ENCODE results near the gene MEIG1.

- TF ChIP-seq CTCF (IDR thresholded peaks at IDR 0.05; ENCODE audit: poor library complexity, severe bottlenecking) = no peak
- no peak for TF ChIP-seq SMC3 (conservative IDR thresholded peaks at IDR 0.05; ENCODE audit: poor library complexity)
- TF ChIP-seq POLR2AphosphoS5 (IDR thresholded peaks at IDR 0.05) = no peak
- TF ChIP-seq REST (IDR thresholded peaks at IDR 0.05; ENCODE audit: borderline replicate concordance) = no peak
- no peak for TF ChIP-seq EZH2 (IDR thresholded peaks at IDR 0.05; ENCODE audit: borderline replicate concordance, insufficient read depth, low read length, poor library complexity, severe bottlenecking)
- no peak for TF ChIP-seq RAD21 (conservative IDR thresholded peaks at IDR 0.05)
- no peak for TF ChIP-seq TAF1 (IDR thresholded peaks at IDR 0.05; ENCODE audit: low read depth)
These were observed 48.2 kb upstream of the MEIG1 start for GRCh38 chr10:14910953-14911352.
